Hippocampal formation (tissue), 2 donors: ENCODE results near the gene NARS2.
"Not testable (repeated sequence)": the region's sequence is repeated elsewhere in the genome, so short reads cannot be mapped to it uniquely, and the experiment has no call there.

ENCODE experiments used
- DNase-seq, 2 donors: peaks; one replicate each; lab custom pipeline; 2025; lab: John Stamatoyannopoulos, UW

The NARS2 gene

GRCh38 chr11:78576549-78577097, 2.0 kb upstream of the NARS2 start:
- DNase-seq, result no peak

DNA sequence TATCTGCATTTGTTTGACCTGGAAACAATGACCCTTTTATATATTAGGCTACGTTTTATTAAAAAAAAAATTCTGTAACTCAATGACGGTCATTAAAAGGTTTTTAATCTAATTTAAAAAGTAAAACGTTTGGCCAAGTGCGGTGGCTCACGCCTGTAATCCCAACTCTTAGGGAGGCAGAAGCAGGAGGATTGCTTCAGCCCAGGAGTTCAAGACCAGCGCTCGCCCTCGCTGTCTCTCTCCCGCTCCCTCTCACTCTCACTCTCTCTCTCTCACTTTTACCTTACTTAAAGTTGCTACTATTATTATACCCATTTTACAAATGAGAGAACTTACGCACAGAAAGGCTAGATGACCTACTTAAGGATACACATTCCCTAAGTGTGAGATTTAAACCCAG, 814 bp upstream of the NARS2 start:
- DNase-seq, result no peak

DNA sequence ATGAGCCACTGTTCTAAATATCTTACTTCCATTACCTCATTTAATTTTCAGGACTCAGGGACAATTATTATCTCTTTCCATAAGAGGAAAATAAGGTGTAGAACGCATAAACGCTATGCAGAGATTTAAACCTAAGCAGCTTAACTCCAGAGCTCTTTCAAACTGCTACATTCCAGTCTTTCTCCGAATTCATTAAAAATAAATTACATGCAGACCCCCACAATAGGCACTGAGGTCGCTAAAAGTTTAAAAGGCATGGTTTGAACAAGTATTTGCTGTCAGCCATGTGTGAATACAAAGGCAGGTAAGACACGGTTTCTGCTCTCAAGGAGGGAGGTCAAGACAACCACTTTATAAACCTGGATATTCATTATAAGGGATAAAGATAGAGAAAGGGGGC, 983 bp downstream of the NARS2 start:
- no peak for DNase-seq

DNA sequence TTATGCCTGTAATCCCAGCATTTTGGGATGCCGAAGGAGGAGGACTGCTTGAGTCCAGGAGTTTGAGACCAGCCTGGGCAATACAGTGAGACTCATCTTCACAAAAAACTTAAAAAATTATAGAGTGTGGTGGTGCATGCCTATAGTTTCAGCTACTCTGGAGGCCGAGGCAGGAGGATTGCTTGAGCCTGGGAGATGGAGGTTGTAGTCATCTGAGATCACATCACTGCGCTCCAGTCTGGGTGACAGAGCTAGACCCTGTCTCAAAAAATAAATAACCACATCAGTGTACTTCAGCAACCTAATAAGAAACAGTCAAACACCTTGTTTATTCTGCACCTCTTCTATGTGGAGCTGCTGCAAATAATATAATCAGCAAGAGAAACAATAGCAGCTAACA, 1.4 kb downstream of the NARS2 start:
- no peak for DNase-seq

- DNase-seq, result no peak
Measured at GRCh38 chr11:78572394-78572793, 2.3 kb downstream of the NARS2 start.

- DNase-seq, result no peak
Measured at GRCh38 chr11:78570031-78570430, 4.6 kb downstream of the NARS2 start.

GRCh38 chr11:78567209-78567608, 7.5 kb downstream of the NARS2 start:
- no peak for DNase-seq

- peak in 1 of 2 donors; percentile 56 for DNase-seq
Measured at GRCh38 chr11:78564490-78565467, 9.9 kb downstream of the NARS2 start.

DNA sequence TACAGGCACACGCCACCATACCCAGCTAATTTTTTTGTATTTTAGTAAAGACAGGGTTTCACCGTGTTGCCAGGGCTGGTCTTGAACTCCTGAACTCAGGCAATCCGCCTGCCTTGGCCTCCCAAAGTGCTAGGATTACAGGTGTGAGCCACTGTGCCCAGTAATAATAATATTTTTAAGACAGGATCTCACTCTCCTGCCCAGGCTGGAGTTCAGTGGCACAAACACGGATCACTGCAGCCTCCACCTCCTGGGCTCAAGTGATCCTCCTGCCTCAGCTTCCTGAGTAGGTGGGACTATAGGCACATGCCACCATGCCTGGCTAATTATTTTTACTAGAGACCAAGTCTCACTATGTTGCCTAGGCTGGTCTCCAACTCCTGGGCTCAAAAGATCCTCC, 10.6 kb downstream of the NARS2 start:
- DNase-seq, result not testable (repeated sequence)

DNA sequence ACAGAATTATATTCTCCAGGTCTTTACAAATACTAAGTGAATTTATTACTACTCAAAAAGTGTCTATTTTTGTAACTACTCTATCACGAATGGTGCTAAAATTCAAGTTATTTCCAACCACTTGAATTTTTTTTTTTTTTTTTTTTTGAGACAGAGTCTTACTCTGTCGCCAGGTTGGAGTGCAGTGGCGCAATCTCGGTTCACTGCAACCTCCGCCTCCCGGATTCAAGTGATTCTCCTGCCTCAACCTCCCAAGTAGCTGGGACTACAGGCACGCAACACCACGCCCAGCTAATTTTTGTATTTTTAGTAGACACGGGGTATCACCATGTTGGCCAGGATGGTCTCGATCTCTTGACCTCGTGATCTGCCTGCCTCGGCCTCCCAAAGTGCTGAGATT, 11.6 kb downstream of the NARS2 start:
- DNase-seq, result not testable (repeated sequence)

DNA sequence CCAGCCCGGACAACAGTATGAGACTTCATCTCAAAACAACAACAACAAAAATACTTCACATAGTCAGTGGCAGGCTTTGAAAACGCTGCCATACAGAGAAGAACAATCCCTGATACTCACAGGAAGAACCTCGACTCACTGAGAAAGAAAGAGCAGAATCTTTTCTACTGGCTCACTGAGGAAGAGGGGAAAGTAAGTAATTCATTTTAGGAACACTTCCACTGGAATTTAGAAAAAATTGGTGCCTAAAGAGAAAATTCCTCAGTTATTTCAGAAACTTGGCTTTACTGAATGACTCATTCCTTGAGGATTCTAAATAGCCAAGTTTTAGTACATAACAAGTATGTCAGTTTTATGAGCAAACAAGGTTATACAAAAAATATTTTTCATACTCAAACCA, 12.3 kb downstream of the NARS2 start:
- no peak for DNase-seq

DNA sequence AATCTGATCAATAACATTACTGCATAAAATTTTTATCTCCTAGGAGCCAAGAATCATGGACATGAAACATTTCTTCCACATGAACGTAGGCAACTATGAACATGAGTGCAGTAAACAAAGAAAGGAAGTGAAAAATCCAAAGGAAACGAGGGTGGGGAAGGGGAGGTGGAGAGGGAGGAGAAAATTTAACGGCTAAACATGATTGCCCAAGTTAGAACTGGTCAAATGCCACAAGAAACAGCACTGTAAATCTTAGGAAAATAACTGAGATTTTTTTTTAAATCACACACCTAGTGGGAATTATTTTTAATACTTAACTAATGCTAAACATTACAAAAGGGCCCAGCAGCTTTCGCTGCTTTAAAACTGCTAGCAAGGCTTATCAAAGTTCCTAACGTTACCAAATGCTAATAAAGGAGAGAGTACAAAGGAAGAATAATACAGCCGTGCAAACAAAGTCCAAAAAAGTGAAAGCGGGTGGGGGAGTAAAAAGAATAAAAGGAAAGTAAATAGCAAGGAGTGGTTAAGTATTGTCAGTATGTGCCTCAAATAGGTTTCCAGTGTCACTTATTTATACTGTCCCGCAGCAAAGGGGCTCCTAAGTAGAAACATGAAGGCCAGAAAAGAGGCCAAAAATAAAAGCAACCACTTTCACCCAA, 13.7 kb downstream of the NARS2 start:
- DNase-seq, result no peak

GRCh38 chr11:78560153-78560552, 14.5 kb downstream of the NARS2 start:
- no peak for DNase-seq

DNA sequence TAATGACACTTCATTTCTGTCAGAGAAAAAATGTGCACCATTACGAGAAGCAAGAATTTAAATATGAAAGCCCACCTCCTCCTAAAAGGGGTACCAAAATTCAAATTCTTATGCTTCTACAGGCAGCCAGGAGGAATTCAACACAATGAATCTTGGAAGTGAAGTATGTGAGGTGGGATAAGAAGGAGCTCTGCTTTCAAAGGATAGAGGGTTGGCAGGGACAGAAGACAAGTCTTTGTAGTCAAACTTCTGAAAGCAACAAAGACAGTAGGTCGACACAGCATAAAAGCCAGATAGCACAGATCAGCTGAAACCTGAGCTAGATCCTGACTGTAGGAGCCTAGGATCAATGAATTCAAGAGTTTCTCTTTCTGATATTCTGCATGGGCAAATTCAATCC, 17.4 kb downstream of the NARS2 start:
- DNase-seq, result no peak

DNA sequence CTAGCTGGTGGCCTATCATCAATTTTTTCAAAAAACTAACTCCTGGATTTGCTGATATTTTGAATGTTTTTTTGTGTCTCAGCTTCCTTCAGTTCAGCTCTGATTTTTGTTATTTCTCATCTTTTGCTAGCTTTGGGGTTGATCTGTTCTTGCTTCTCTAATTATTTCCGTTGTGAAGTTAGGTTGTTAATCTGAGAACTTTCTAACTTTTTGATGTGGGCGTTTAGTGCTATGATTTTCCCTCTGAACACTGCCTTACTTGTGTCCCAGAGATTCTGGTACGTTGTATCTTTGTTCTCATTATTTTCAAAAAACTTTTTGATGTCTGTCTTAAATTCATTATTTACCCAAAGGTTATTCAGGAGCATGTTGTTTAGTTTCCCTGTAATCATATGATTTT, 19.1 kb downstream of the NARS2 start:
- no peak for DNase-seq

- DNase-seq, result no peak
Measured at GRCh38 chr11:78552881-78553280, 21.8 kb downstream of the NARS2 start.

- not testable (repeated sequence) for DNase-seq
Measured at GRCh38 chr11:78552139-78552538, 22.5 kb downstream of the NARS2 start.

DNA sequence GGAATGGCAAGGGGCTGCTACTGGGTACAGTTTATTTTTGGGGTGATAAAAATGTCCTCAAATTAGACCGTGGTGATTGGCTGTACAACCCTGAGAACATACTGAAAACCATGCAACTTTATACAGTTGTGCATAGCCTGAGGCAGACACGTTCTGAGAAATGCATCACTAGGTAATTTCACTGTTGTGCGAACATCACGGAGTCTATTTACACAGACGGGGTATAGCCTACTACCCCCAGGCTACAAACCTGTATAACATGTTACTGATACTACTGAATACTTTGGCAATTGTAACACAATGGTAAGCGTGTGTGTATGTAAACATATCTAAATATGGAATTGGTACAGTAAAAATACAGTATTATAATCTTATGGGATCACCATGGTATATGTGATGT, 23.6 kb downstream of the NARS2 start:
- DNase-seq, result no peak

GRCh38 chr11:78549624-78550409, 24.8 kb downstream of the NARS2 start:
- no peak for DNase-seq

- no peak for DNase-seq
Measured at GRCh38 chr11:78548911-78549590, 25.6 kb downstream of the NARS2 start.

- DNase-seq, result no peak
Measured at GRCh38 chr11:78547931-78548705, 26.5 kb downstream of the NARS2 start.
